Calu3 (cell line): ENCODE measurements around the gene GPC2. TPM values are rescaled to one million over a fixed set of nuclear protein-coding genes. Genes with fewer than 3 reads are reported as not detected.
"Not testable (repeated sequence)": the region's sequence is repeated elsewhere in the genome, so short reads cannot be mapped to it uniquely, and the experiment has no call there.

Source experiments
- BruUV-seq: library from RNA; stranded (reverse); fragments of 400-500 nt; replicated peaks from 2 replicates; lab custom pipeline; 2021; lab: Mats Ljungman, UMichigan
- CTCF ChIA-PET: fragments of 300-600 bp; sonication (Branson Sonifier 250); formaldehyde crosslinking; loops from one replicate; lab custom pipeline; 2022; ENCODE audit warnings: antibody characterized with exemption; lab: Charles Lee
- DNase-seq: peaks from one replicate; pipeline ENCODE4 v3.0.0; 2022
- H3K27ac Mint-ChIP-seq: one replicate; pipeline ENCODE4 v1.8.0; 2022; ENCODE audit warnings: mixed read lengths; ENCODE audit not compliant: unreplicated experiment
- H3K27me3 Mint-ChIP-seq: one replicate; pipeline ENCODE4 v1.8.0; 2022; ENCODE audit warnings: mixed read lengths; ENCODE audit not compliant: unreplicated experiment
- H3K36me3 Mint-ChIP-seq: one replicate; pipeline ENCODE4 v1.8.0; 2022; ENCODE audit warnings: mild to moderate bottlenecking, moderate library complexity, mixed read lengths; ENCODE audit not compliant: insufficient read depth, unreplicated experiment
- H3K4me1 Mint-ChIP-seq: one replicate; pipeline ENCODE4 v1.8.0; 2022; ENCODE audit warnings: mild to moderate bottlenecking, low read depth, mixed read lengths; ENCODE audit not compliant: unreplicated experiment
- H3K4me3 Mint-ChIP-seq: one replicate; pipeline ENCODE4 v1.8.0; 2022; ENCODE audit warnings: mild to moderate bottlenecking, low read depth, moderate library complexity, mixed read lengths; ENCODE audit not compliant: unreplicated experiment
- H3K9me3 Mint-ChIP-seq: one replicate; pipeline ENCODE4 v1.8.0; 2022; ENCODE audit warnings: low read depth, mixed read lengths; ENCODE audit not compliant: unreplicated experiment
- CTCF ChIP-seq: fragments of 200-600 bp; IDR thresholded peaks from one replicate; pipeline ENCODE4 v1.8.0; 2022; ENCODE audit warnings: antibody characterized with exemption; ENCODE audit not compliant: unreplicated experiment
- intact Hi-C: fragments of 100-400 bp; cut with micrococcal nuclease; formaldehyde crosslinking; loops from one replicate; pipeline ENCODE4 v1.10.0; 2022; ENCODE audit not compliant: unreplicated experiment
- total RNA-seq: library from RNA; stranded (reverse); gene quantifications from 2 replicates; pipeline ENCODE4 v1.2.3, GENCODE V29; 2022

GPC2 gene
- total RNA-seq, 1 experiment from 2014 or later = 3.2 TPM

- DNase-seq = no peak
- no peak overlapping the region for H3K27ac Mint-ChIP-seq
- H3K9me3 Mint-ChIP-seq = no peaks in the 10 kb centered on the region
- H3K4me3 Mint-ChIP-seq = no peak overlapping the region
- BruUV-seq = no TSS peak
- H3K36me3 Mint-ChIP-seq = no peaks in the 10 kb centered on the region
- CTCF ChIA-PET = no interaction called here
- intact Hi-C loops = no loop called here
- TF ChIP-seq CTCF = no peak
- no peaks in the 10 kb centered on the region for H3K27me3 Mint-ChIP-seq
- no peaks in the 10 kb centered on the region for H3K4me1 Mint-ChIP-seq
Observed at GRCh38 chr7:100189061-100189460, 11.9 kb upstream of the GPC2 start.

- Mint-ChIP-seq H3K4me3 (no peak overlapping the region), H3K4me1 (no peaks in the 10 kb centered on the region), H3K27ac (no peak overlapping the region), H3K36me3 (no peaks in the 10 kb centered on the region), H3K27me3 (peaks cover 3% of the 10 kb centered on the region), H3K9me3 (no peaks in the 10 kb centered on the region)
- intact Hi-C loops = no loop called here
- no peak for TF ChIP-seq CTCF
- CTCF ChIA-PET = interaction anchor here (0.7 kb wide), 1 partner anchor 15 kb away, joined by 3 read pairs; no protein-coding TSS in a partner anchor
- no peak for DNase-seq
- BruUV-seq = no TSS peak
Observed at GRCh38 chr7:100185726-100186125, 8.5 kb upstream of the GPC2 start.

- H3K9me3 Mint-ChIP-seq, intact Hi-C loops, BruUV-seq, H3K36me3 Mint-ChIP-seq, H3K4me1 Mint-ChIP-seq, H3K4me3 Mint-ChIP-seq, H3K27ac Mint-ChIP-seq, H3K27me3 Mint-ChIP-seq: not testable (repeated sequence)
- peak; percentile 15 for DNase-seq
- CTCF ChIA-PET = interaction anchor here (0.6 kb wide), 1 partner anchor 23 kb away, joined by 5 read pairs; no protein-coding TSS in a partner anchor
Observed at GRCh38 chr7:100183090-100183489, 5.9 kb upstream of the GPC2 start.

- BruUV-seq, H3K9me3 Mint-ChIP-seq, H3K36me3 Mint-ChIP-seq, CTCF ChIA-PET, intact Hi-C loops, H3K27ac Mint-ChIP-seq, H3K27me3 Mint-ChIP-seq, DNase-seq, H3K4me1 Mint-ChIP-seq, H3K4me3 Mint-ChIP-seq: not testable (repeated sequence)
Observed at GRCh38 chr7:100182616-100183015, 5.4 kb upstream of the GPC2 start.

- H3K36me3 Mint-ChIP-seq, H3K27ac Mint-ChIP-seq, H3K9me3 Mint-ChIP-seq, intact Hi-C loops, CTCF ChIA-PET, BruUV-seq, H3K4me3 Mint-ChIP-seq, H3K4me1 Mint-ChIP-seq, DNase-seq: not testable (repeated sequence)
- peaks cover 29% of the 10 kb centered on the region for H3K27me3 Mint-ChIP-seq
Observed at GRCh38 chr7:100180084-100180483, 2.9 kb upstream of the GPC2 start.
